ENCODE measurements around the gene HS3ST4.

- TF ChIP-seq POLR2A (IDR thresholded peaks at IDR 0.05) (no peak), CTCF (IDR thresholded peaks at IDR 0.05) (no peak)
Measured at GRCh38 chr16:25922438-25922837, 230.7 kb downstream of the HS3ST4 start.
